Osteocyte (in vitro differentiated cells): ENCODE data around the gene NRP2. TPM values are rescaled to one million over a fixed set of nuclear protein-coding genes. Genes with fewer than 3 reads are reported as not detected.

Experiments
- DNase-seq: peaks from one replicate; pipeline ENCODE4 v3.0.0; 2021; ENCODE audit warnings: mixed read lengths; ENCODE audit not compliant: unreplicated experiment; ENCODE audit errors: extremely low spot score
- H3K27ac Mint-ChIP-seq: one replicate; pipeline ENCODE4 v1.8.0; 2021; ENCODE audit warnings: mild to moderate bottlenecking, mixed read lengths; ENCODE audit not compliant: unreplicated experiment
- H3K27me3 Mint-ChIP-seq: one replicate; pipeline ENCODE4 v1.8.0; 2021; ENCODE audit warnings: mixed read lengths; ENCODE audit not compliant: unreplicated experiment
- H3K36me3 Mint-ChIP-seq: one replicate; pipeline ENCODE4 v1.8.0; 2021; ENCODE audit warnings: mixed read lengths; ENCODE audit not compliant: unreplicated experiment
- H3K4me1 Mint-ChIP-seq: one replicate; pipeline ENCODE4 v1.8.0; 2021; ENCODE audit warnings: mixed read lengths; ENCODE audit not compliant: unreplicated experiment
- H3K4me3 Mint-ChIP-seq: one replicate; pipeline ENCODE4 v1.8.0; 2021; ENCODE audit warnings: mild to moderate bottlenecking, moderate library complexity, mixed read lengths; ENCODE audit not compliant: unreplicated experiment
- H3K9me3 Mint-ChIP-seq: one replicate; pipeline ENCODE4 v1.8.0; 2021; ENCODE audit warnings: mixed read lengths; ENCODE audit not compliant: unreplicated experiment
- total RNA-seq: library from RNA; stranded (reverse); gene quantifications from 2 replicates; pipeline ENCODE4 v1.2.1, GENCODE V29; 2021
- TF ChIP-seq, protein P1 (sequence below): fragments of 200-600 bp; sonication (generic); IDR thresholded peaks from 2 replicates; pipeline ENCODE4 v1.5.0; 2021; ENCODE audit warnings: antibody characterized with exemption, mild to moderate bottlenecking, moderate library complexity

NRP2 gene
- total RNA-seq, 1 donor from 2014 or later, result 52.4 TPM

- TF ChIP-seq, protein P1, sequence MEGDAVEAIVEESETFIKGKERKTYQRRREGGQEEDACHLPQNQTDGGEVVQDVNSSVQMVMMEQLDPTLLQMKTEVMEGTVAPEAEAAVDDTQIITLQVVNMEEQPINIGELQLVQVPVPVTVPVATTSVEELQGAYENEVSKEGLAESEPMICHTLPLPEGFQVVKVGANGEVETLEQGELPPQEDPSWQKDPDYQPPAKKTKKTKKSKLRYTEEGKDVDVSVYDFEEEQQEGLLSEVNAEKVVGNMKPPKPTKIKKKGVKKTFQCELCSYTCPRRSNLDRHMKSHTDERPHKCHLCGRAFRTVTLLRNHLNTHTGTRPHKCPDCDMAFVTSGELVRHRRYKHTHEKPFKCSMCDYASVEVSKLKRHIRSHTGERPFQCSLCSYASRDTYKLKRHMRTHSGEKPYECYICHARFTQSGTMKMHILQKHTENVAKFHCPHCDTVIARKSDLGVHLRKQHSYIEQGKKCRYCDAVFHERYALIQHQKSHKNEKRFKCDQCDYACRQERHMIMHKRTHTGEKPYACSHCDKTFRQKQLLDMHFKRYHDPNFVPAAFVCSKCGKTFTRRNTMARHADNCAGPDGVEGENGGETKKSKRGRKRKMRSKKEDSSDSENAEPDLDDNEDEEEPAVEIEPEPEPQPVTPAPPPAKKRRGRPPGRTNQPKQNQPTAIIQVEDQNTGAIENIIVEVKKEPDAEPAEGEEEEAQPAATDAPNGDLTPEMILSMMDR, result no peak
- H3K36me3 Mint-ChIP-seq, result no peaks in the 10 kb centered on the region
- H3K27me3 Mint-ChIP-seq, result no peaks in the 10 kb centered on the region
- H3K27ac Mint-ChIP-seq, result peak overlapping the region; percentile 80
- H3K4me3 Mint-ChIP-seq, result peak overlapping the region; percentile 83
- DNase-seq, result no peak
- H3K4me1 Mint-ChIP-seq, result peaks cover 70% of the 10 kb centered on the region
- H3K9me3 Mint-ChIP-seq, result no peaks in the 10 kb centered on the region
These were observed 1.4 kb downstream of the NRP2 start for GRCh38 chr2:205683502-205684367.

- TF ChIP-seq, protein P1, result no peak
- Mint-ChIP-seq H3K36me3 (peaks cover 4% of the 10 kb centered on the region), H3K9me3 (no peaks in the 10 kb centered on the region), H3K4me1 (peaks cover 76% of the 10 kb centered on the region), H3K27ac (peak overlapping the region; percentile 50), H3K4me3 (peak overlapping the region; percentile 83), H3K27me3 (no peaks in the 10 kb centered on the region)
- no peak for DNase-seq
These were observed 2.6 kb downstream of the NRP2 start for GRCh38 chr2:205684871-205685313.

DNA sequence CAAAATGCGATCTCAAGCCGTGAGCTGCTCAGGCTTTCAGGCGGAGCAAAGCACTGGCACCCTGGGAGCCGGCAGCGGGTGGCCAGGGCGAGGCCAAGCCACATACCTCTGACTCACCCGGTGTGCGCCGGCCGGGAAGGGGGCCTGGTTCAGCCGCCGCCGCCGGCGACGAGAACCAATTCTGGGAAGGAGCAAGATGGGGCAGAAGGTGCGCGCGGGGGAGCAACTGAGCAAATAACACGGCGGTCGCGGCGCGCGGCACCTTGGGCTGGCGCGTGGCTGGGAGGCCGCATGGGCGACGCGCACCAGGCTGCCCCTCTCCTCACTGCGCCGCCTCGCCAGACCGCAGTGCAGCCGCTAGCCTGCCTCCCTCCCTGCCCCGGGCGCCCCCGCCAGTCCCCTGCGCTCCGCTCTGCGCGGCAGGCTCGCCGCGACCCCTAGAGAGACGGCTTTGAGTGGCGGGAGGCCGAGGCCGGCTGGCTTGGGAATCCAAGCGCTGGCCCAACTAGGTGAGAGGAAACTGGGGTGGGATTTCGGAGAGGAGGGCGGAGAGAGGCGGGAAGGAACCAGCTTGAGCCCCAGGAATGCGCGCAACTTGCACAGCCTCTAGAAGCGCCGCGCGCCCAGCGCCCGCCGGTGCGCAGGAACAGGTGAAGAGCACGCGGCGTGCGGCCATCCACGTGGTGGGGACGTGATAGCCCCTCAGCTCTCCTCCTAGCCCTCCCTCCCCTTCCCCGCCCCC is 3.2 kb downstream of the NRP2 start:
- no peak for DNase-seq
- no peaks in the 10 kb centered on the region for H3K27me3 Mint-ChIP-seq

GRCh38 chr2:205686056-205686782 is 3.9 kb downstream of the NRP2 start:
- Mint-ChIP-seq H3K27ac (no peak overlapping the region), H3K4me3 (peak overlapping the region; percentile 83), H3K4me1 (peaks cover 68% of the 10 kb centered on the region), H3K36me3 (peaks cover 8% of the 10 kb centered on the region), H3K9me3 (no peaks in the 10 kb centered on the region), H3K27me3 (no peaks in the 10 kb centered on the region)
- no peak for DNase-seq
- TF ChIP-seq, protein P1, result no peak

More for the DNA sequence above, 3.2 kb downstream of the NRP2 start:
- H3K36me3 Mint-ChIP-seq, result peaks cover 6% of the 10 kb centered on the region
- TF ChIP-seq, protein P1, result no peak
- H3K4me1 Mint-ChIP-seq, result peaks cover 70% of the 10 kb centered on the region
- peak overlapping the region; percentile 65 for H3K27ac Mint-ChIP-seq
- H3K4me3 Mint-ChIP-seq, result peak overlapping the region; percentile 83
- no peaks in the 10 kb centered on the region for H3K9me3 Mint-ChIP-seq
